Activated T-cell treated with anti-CD3 and anti-CD28 coated beads for 48 hours (primary cell): ENCODE results near the gene TMEM191C.
"Not testable (repeated sequence)": the region's sequence is repeated elsewhere in the genome, so short reads cannot be mapped to it uniquely, and the experiment has no call there.

ENCODE experiments used
- DNase-seq: peaks from one replicate; pipeline ENCODE4 v3.0.0-alpha.2; 2020; ENCODE audit warnings: low read depth

The TMEM191C gene

GRCh38 chr22:21446128-21446826 lies 20.9 kb upstream of the TMEM191C start:
- DNase-seq = no peak

GRCh38 chr22:21446827-21447690 lies 20.1 kb upstream of the TMEM191C start:
- no peak for DNase-seq

- no peak for DNase-seq
These were observed 19.3 kb upstream of the TMEM191C start for GRCh38 chr22:21447694-21448402.

GRCh38 chr22:21448627-21449416 lies 18.4 kb upstream of the TMEM191C start:
- DNase-seq = no peak

- DNase-seq = no peak
These were observed 17.5 kb upstream of the TMEM191C start for GRCh38 chr22:21449531-21450319.

DNA sequence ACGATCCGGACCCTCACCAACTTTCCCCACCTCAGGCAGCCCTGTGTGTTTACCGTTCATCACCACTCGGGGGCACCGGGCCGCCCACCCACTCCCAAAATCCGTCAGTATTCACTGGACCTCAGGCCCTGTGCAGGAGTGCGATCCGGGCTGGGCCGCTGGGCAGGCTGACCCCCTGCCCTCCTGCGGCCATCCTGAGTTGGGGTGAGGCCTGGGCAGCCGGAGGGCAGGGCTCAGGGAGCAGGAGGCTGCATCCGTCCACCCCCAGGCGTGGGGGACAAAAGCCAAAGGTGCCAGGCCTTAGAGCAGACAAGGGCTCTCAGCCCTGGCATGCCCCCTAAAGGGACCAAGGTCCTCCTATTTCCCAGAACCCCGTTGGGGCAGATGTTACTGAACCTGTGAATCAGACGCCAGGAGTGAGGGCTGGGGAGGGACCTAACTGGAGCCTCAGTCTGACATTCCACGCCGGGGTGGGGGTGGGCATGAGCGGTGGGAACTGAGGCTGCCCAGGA lies 16.8 kb upstream of the TMEM191C start:
- DNase-seq = no peak

GRCh38 chr22:21450858-21451353 lies 16.3 kb upstream of the TMEM191C start:
- DNase-seq = no peak

- no peak for DNase-seq
These were observed 15.4 kb upstream of the TMEM191C start for GRCh38 chr22:21451545-21452520.

GRCh38 chr22:21452666-21453065 lies 14.5 kb upstream of the TMEM191C start:
- not testable (repeated sequence) for DNase-seq

DNA sequence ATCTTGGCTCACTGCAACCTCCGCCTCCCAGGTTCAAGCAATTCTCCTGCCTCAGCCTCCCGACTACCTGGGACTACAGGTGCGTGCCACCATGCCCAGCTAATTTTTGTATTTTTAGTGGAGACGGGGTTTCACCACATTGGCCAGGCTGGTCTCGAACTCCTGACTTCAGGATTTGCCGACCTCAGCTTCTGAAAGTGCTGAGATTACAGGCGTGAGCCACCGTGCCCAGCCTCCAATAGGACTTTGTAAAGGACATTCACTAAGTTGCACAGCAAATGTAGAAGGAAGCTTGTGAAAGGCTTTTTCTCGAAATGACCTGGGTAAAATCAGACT lies 12.2 kb upstream of the TMEM191C start:
- DNase-seq = not testable (repeated sequence)

GRCh38 chr22:21455334-21456089 lies 11.7 kb upstream of the TMEM191C start:
- no peak for DNase-seq

GRCh38 chr22:21457023-21457787 lies 10.0 kb upstream of the TMEM191C start:
- no peak for DNase-seq

- not testable (repeated sequence) for DNase-seq
These were observed 4.5 kb upstream of the TMEM191C start for GRCh38 chr22:21462672-21463071.

GRCh38 chr22:21468194-21469096 lies 1.3 kb downstream of the TMEM191C start:
- DNase-seq = peak; percentile 86

GRCh38 chr22:21469097-21469994 lies 2.2 kb downstream of the TMEM191C start:
- DNase-seq = not testable (repeated sequence)

DNA sequence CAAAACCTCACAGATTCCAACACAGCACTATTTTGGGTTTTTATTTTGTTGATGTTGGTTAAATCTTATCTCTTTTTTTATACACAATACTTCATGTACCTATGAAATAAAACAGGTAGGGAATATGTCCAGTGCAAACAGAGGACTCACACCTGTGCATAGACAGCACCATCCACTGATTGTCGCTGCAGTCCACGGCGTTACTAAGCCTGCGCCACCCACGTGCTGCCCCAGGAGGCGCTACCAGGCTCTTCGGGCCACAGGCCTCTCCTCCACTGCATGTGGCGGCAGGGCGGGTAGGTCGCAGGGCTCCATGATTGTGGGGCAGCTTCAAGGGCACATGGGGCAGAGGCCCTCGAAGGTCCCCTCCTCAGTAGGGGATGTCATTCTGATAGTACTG lies 5.8 kb downstream of the TMEM191C start:
- not testable (repeated sequence) for DNase-seq
